Ishikawa (cell line): ENCODE measurements around the gene NAALADL1.

Source experiments
- CEBPB ChIP-seq: IDR thresholded peaks from 2 replicates; pipeline ENCODE4 v1.6.1; 2012
- CREB1 ChIP-seq: IDR thresholded peaks from 2 replicates; pipeline ENCODE4 v1.6.1; 2012; ENCODE audit warnings: low read depth
- EGR1 ChIP-seq: IDR thresholded peaks from 2 replicates; pipeline ENCODE4 v1.6.1; 2012
- EP300 ChIP-seq: IDR thresholded peaks from 2 replicates; pipeline ENCODE4 v1.6.1; 2012; ENCODE audit warnings: borderline replicate concordance
- FOXM1 ChIP-seq: IDR thresholded peaks from 2 replicates; pipeline ENCODE4 v1.6.1; 2012; ENCODE audit warnings: low read depth, borderline replicate concordance
- NFIC ChIP-seq: IDR thresholded peaks from 2 replicates; pipeline ENCODE4 v1.6.1; 2012
- RAD21 ChIP-seq: IDR thresholded peaks from 2 replicates; pipeline ENCODE4 v1.6.1; 2012; ENCODE audit warnings: low read depth
- TAF1 ChIP-seq: IDR thresholded peaks from 2 replicates; pipeline ENCODE4 v1.6.1; 2012; ENCODE audit warnings: low read depth, mild to moderate bottlenecking
- ZBTB7A ChIP-seq: IDR thresholded peaks from 2 replicates; pipeline ENCODE4 v1.6.1; 2012; ENCODE audit warnings: low read depth
- TF ChIP-seq, protein P1 (sequence below): IDR thresholded peaks from 2 replicates; pipeline ENCODE4 v1.6.1; 2012
- TF ChIP-seq, protein P2 (sequence below): IDR thresholded peaks from 2 replicates; pipeline ENCODE4 v1.6.1; 2012; ENCODE audit warnings: low read depth, mild to moderate bottlenecking
- TF ChIP-seq, protein P3 (sequence below): IDR thresholded peaks from 2 replicates; pipeline ENCODE4 v1.6.1; 2012

DNA sequence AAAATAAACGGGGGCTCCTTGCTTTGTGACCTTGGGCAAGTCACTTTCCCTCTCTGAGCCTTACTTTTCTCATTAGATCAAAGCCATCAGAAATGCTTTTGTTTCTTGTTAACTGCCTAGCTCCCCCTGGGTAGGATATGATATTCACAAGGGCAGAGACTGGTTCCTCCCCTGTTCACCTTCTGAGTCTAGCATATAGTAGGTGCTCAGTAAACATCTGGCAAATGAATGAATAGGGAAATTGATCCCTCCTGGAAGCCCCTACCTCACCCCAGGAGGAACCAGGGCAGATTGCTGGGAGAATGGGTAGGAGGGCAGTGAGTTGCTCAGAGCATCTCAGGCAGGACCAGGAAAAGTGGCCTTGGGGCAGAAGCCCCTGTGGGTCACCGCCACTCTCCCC, 23.9 kb downstream of the NAALADL1 start:
- TF ChIP-seq TAF1: no peak
- no peak for TF ChIP-seq RAD21
- no peak for TF ChIP-seq CEBPB
- TF ChIP-seq, protein P1, sequence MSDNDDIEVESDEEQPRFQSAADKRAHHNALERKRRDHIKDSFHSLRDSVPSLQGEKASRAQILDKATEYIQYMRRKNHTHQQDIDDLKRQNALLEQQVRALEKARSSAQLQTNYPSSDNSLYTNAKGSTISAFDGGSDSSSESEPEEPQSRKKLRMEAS: no peak
- TF ChIP-seq, protein P2, sequence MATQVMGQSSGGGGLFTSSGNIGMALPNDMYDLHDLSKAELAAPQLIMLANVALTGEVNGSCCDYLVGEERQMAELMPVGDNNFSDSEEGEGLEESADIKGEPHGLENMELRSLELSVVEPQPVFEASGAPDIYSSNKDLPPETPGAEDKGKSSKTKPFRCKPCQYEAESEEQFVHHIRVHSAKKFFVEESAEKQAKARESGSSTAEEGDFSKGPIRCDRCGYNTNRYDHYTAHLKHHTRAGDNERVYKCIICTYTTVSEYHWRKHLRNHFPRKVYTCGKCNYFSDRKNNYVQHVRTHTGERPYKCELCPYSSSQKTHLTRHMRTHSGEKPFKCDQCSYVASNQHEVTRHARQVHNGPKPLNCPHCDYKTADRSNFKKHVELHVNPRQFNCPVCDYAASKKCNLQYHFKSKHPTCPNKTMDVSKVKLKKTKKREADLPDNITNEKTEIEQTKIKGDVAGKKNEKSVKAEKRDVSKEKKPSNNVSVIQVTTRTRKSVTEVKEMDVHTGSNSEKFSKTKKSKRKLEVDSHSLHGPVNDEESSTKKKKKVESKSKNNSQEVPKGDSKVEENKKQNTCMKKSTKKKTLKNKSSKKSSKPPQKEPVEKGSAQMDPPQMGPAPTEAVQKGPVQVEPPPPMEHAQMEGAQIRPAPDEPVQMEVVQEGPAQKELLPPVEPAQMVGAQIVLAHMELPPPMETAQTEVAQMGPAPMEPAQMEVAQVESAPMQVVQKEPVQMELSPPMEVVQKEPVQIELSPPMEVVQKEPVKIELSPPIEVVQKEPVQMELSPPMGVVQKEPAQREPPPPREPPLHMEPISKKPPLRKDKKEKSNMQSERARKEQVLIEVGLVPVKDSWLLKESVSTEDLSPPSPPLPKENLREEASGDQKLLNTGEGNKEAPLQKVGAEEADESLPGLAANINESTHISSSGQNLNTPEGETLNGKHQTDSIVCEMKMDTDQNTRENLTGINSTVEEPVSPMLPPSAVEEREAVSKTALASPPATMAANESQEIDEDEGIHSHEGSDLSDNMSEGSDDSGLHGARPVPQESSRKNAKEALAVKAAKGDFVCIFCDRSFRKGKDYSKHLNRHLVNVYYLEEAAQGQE: no peak
- no peak for TF ChIP-seq ZBTB7A
- no peak for TF ChIP-seq FOXM1
- TF ChIP-seq CREB1: no peak
- TF ChIP-seq, protein P3, sequence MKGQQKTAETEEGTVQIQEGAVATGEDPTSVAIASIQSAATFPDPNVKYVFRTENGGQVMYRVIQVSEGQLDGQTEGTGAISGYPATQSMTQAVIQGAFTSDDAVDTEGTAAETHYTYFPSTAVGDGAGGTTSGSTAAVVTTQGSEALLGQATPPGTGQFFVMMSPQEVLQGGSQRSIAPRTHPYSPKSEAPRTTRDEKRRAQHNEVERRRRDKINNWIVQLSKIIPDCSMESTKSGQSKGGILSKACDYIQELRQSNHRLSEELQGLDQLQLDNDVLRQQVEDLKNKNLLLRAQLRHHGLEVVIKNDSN: no peak
- TF ChIP-seq EGR1: no peak
- no peak for TF ChIP-seq EP300
- no peak for TF ChIP-seq NFIC
